Breast epithelium (tissue), 3 donors: Measurements from ENCODE around the gene XCR1.

Experiments
- CTCF ChIP-seq, 3 donors: fragments of 450-650 bp; IDR thresholded peaks; one replicate each; pipeline ENCODE4 v1.5.1; 2016 to 2017; ENCODE audit warnings: antibody characterized with exemption in 3 of 3, mild to moderate bottlenecking in 3 of 3, moderate library complexity in 3 of 3
- POLR2A ChIP-seq: fragments of 450-650 bp; IDR thresholded peaks from one replicate; pipeline ENCODE4 v1.6.1; 2016; ENCODE audit warnings: antibody characterized with exemption, mild to moderate bottlenecking, moderate library complexity
- POLR2AphosphoS5 ChIP-seq, 3 donors: sonication (generic); formaldehyde crosslinking; IDR thresholded peaks; one replicate each; pipeline ENCODE4 v1.6.1; 2017; ENCODE audit warnings: antibody characterized with exemption in 3 of 3

- TF ChIP-seq POLR2AphosphoS5 (IDR thresholded peaks at IDR 0.05) (no peak), POLR2A (no peak), CTCF (IDR thresholded peaks at IDR 0.05) (no peak)
Measured at GRCh38 chr3:46061887-46062286, 34.6 kb upstream of the XCR1 start.
